Left ventricle myocardium inferior (tissue), 1 donor: Measurements from ENCODE around the gene ARL16. TPM values are rescaled to one million over a fixed set of nuclear protein-coding genes. Genes with fewer than 3 reads are reported as not detected.

Source experiments
- DNase-seq: peaks from one replicate; pipeline ENCODE4 v3.0.0-alpha.2; 2020
- H3K27ac ChIP-seq: fragments of 200-600 bp; replicated peaks from 2 replicates; pipeline ENCODE4 v1.8.0; 2021
- H3K27me3 ChIP-seq: fragments of 200-600 bp; 2 replicates; pipeline ENCODE4 v1.8.0; 2021; ENCODE audit warnings: low read depth
- H3K36me3 ChIP-seq: fragments of 200-600 bp; 2 replicates; pipeline ENCODE4 v1.8.0; 2021
- H3K4me1 ChIP-seq: fragments of 200-600 bp; 2 replicates; pipeline ENCODE4 v1.8.0; 2021
- H3K4me3 ChIP-seq: fragments of 200-600 bp; 2 replicates; pipeline ENCODE4 v1.8.0; 2021; ENCODE audit warnings: mild to moderate bottlenecking, moderate library complexity
- H3K9me3 ChIP-seq: fragments of 200-600 bp; replicated peaks from 2 replicates; pipeline ENCODE4 v1.8.0; 2021
- intact Hi-C: fragments of 100-400 bp; cut with micrococcal nuclease; formaldehyde crosslinking; loops from one replicate; pipeline ENCODE4 v1.11.0; 2022
- long read RNA-seq: library from polyadenylated mRNA; unstranded; transcript quantifications from one replicate; pipeline ENCODE4 v2.0.0, GENCODE V29; 2021
- total RNA-seq: library from RNA; stranded (reverse); fragmentation: NEBNext Ultra II Directional; extraction: Animal tissue kit (Norgen Biotek cat#: 25700); gene quantifications from one replicate; pipeline ENCODE4 v1.2.1, GENCODE V29; 2021
- TF ChIP-seq, protein P1 (sequence below): fragments of 200-600 bp; IDR thresholded peaks from 2 replicates; pipeline ENCODE4 v1.8.0; 2021; ENCODE audit warnings: antibody characterized with exemption, mild to moderate bottlenecking, borderline replicate concordance
- donor health status: DM: no; HTN: yes; CAD: no; lungs with severe emphysema.

The ARL16 gene
- 9.0 TPM for total RNA-seq
- long read RNA-seq, partial matches to known transcripts = 1 of 9 reads
- long read RNA-seq, other reads (novel, unspliced or antisense) = 2 of 9 reads

GRCh38 chr17:81683584-81684441, at the start of gene ARL16, which contains the start of gene HGS:
ARL16 (minus strand) TSS chr17:81683797; CDS start chr17:81683753, 44 bp downstream.
HGS (plus strand) TSS chr17:81684011; CDS start chr17:81684067, 56 bp downstream.
- H3K4me3 ChIP-seq = peak within 1 kb of the TSS; percentile 96
- intact Hi-C loops = no loop called here
- peaks cover 33% of the 10 kb centered on the region for H3K36me3 ChIP-seq
- peaks cover 56% of the 10 kb centered on the region for H3K4me1 ChIP-seq
- no peaks in the 10 kb centered on the region for H3K9me3 ChIP-seq
- peak within 1 kb of the TSS; percentile 92 for H3K27ac ChIP-seq
- H3K27me3 ChIP-seq = no peaks in the 10 kb centered on the region
- TF ChIP-seq, protein P1, sequence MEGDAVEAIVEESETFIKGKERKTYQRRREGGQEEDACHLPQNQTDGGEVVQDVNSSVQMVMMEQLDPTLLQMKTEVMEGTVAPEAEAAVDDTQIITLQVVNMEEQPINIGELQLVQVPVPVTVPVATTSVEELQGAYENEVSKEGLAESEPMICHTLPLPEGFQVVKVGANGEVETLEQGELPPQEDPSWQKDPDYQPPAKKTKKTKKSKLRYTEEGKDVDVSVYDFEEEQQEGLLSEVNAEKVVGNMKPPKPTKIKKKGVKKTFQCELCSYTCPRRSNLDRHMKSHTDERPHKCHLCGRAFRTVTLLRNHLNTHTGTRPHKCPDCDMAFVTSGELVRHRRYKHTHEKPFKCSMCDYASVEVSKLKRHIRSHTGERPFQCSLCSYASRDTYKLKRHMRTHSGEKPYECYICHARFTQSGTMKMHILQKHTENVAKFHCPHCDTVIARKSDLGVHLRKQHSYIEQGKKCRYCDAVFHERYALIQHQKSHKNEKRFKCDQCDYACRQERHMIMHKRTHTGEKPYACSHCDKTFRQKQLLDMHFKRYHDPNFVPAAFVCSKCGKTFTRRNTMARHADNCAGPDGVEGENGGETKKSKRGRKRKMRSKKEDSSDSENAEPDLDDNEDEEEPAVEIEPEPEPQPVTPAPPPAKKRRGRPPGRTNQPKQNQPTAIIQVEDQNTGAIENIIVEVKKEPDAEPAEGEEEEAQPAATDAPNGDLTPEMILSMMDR = no peak
- peak; percentile 97 for DNase-seq

DNA sequence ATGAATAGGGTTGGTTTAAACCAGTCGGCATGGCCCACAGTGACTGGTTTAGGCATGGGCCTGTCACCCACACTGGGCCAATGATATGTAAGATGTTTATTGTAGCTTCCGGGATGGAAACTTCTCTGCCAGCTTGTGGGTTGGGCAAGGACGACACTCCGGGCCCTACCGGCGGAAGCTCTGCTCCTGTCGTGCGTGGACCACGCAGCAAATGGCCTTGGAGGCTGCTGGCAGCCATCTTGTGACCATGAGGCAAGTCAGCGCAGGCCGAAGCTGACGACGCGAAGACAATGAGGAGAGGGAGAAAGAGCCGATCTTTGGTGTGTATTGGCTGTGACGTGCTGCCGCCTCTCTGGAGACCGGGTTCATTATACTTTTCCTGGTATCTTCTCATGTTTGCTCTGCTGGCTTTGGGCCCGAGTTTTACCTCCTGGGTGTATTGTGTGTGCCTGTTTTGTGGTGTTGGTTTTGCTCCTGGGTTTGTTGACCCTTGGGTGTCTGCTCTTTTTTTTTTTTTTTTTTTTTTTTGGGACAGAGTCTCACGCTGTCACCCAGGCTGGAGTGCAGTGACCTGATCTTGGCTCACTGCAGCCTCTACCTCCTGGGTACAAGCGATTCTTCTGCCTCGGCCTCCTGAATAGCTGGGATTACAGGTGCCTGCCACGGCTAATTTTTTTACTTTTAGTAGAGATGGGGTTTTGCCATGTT, 43.9 kb upstream of the ARL16 start:
- intact Hi-C loops = no loop called here
- Histone ChIP-seq H3K36me3 (no peaks in the 10 kb centered on the region), H3K4me3 (no peak overlapping the region), H3K27me3 (peaks cover 36% of the 10 kb centered on the region), H3K4me1 (peaks cover 22% of the 10 kb centered on the region), H3K9me3 (no peaks in the 10 kb centered on the region), H3K27ac (no peak overlapping the region)
- TF ChIP-seq, protein P1 = no peak
- no peak for DNase-seq

DNA sequence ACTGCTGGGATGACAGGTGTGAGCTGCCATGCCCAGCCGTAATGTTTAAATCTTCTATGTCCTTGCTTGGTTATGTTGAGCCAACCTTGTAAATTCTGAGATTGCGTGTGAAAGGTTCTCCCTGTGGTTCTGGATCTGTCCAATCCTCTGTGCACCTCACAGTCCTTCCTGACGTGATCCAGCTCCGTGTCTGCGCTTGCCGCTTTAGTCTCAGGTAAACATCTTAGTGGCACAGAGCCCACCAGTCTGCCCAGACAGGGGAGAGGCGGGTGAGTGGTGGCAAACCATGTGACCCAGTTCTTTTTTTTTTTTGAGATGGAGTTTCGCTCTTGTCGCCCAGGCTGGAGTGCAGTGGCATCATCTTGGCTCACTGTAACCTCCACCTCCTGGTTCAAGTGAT, 42.4 kb upstream of the ARL16 start:
- DNase-seq = no peak
- Histone ChIP-seq H3K27me3 (peaks cover 23% of the 10 kb centered on the region), H3K9me3 (no peaks in the 10 kb centered on the region), H3K36me3 (no peaks in the 10 kb centered on the region), H3K4me1 (peaks cover 27% of the 10 kb centered on the region), H3K27ac (no peak overlapping the region), H3K4me3 (no peak overlapping the region)
- TF ChIP-seq, protein P1 = no peak
- intact Hi-C loops = no loop called here

- H3K9me3 ChIP-seq = no peaks in the 10 kb centered on the region
- TF ChIP-seq, protein P1 = no peak
- DNase-seq = no peak
- intact Hi-C loops = no loop called here
- H3K36me3 ChIP-seq = no peaks in the 10 kb centered on the region
- H3K4me1 ChIP-seq = peaks cover 24% of the 10 kb centered on the region
- no peak overlapping the region for H3K4me3 ChIP-seq
- peaks cover 19% of the 10 kb centered on the region for H3K27me3 ChIP-seq
- no peak overlapping the region for H3K27ac ChIP-seq
Observed at GRCh38 chr17:81725439-81725838, 41.8 kb upstream of the ARL16 start.

DNA sequence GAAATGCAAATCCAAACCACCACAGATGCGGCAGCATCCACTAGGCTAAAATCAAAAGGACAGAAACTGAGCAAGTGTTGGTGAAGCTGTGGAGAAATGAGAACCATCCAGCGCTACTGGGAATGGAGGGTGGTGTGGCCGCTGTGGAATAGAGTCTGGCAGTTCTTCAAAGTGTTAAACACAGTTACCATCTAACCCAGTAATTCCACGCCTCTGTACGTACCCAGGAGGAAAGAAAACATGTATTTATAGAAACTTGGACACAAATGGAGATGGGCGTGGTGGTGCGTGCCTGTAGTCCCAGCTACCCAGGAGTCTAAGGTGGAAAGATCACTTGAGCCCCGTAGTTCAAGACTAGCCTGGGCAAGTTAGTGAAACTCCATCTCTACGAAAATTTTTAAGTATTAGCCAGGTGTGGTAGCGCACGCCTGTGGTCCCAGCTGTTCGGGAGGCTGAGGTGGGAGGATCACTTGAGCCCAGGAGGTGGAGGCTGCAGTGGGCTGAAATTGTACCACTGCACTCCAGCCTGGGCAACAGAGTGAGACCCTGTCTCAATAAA, 40.1 kb upstream of the ARL16 start:
- peaks cover 2% of the 10 kb centered on the region for H3K27me3 ChIP-seq
- H3K36me3 ChIP-seq = no peaks in the 10 kb centered on the region
- DNase-seq = no peak
- peak overlapping the region; percentile 28 for H3K27ac ChIP-seq
- H3K9me3 ChIP-seq = no peaks in the 10 kb centered on the region
- TF ChIP-seq, protein P1 = no peak
- H3K4me1 ChIP-seq = peaks cover 22% of the 10 kb centered on the region
- H3K4me3 ChIP-seq = no peak overlapping the region
- intact Hi-C loops = no loop called here
